SK-N-SH (cell line): ENCODE data around the gene ACOT7. TPM values are rescaled to one million over a fixed set of nuclear protein-coding genes. Genes with fewer than 3 reads are reported as not detected.
A peak's percentile ranks its signal among the peaks of the same experiment; 100 is the strongest.

Source experiments
- CTCF ChIA-PET: fragments of 300-600, 350-600 bp; formaldehyde crosslinking; extraction: SDS; loops from one replicate; lab custom pipeline; 2021; lab: Yijun Ruan, JAX
- POLR2A ChIA-PET: fragments of 350-600 bp; sonication (Branson Sonifier 250); formaldehyde crosslinking; extraction: SDS; loops from one replicate; lab custom pipeline; 2020; ENCODE audit warnings: antibody characterized with exemption, inconsistent platforms; lab: Yijun Ruan, JAX
- DNase-seq: peaks from one replicate; pipeline ENCODE4 v3.0.0; 2012
- H2AFZ ChIP-seq: fragments of 200-600 bp; sonication (generic); 2 replicates; pipeline ENCODE4 v1.8.1; 2016; ENCODE audit warnings: antibody characterized with exemption, mild to moderate bottlenecking, low read depth
- H3F3A ChIP-seq: fragments of 200-600 bp; sonication (generic); replicated peaks from 2 replicates; pipeline ENCODE3; 2016; ENCODE audit warnings: antibody characterized with exemption, mild to moderate bottlenecking; ENCODE audit not compliant: insufficient read depth
- H3K27ac ChIP-seq, 2 experiments: fragments of 200-500 bp in 1 of 2; fragments of 200-600 bp in 1 of 2; sonication (Bioruptor generic) in 1 of 2; sonication (generic), shearing (Covaris generic) in 1 of 2; 2 replicates each; pipeline versions ENCODE4 v1.5.1 to v1.6.1; 2014 to 2016; ENCODE audit warnings: low read depth in 2 of 2, inconsistent platforms in 1 of 2, low read length in 1 of 2, mild to moderate bottlenecking in 1 of 2, mixed read lengths in 1 of 2
- H3K27me3 ChIP-seq: fragments of 200-600 bp; sonication (generic), shearing (Covaris generic); 2 replicates; pipeline ENCODE4 v1.6.1; 2016; ENCODE audit warnings: mixed run types; ENCODE audit not compliant: insufficient read depth
- H3K36me3 ChIP-seq, 2 experiments: fragments of 200-500 bp in 1 of 2; fragments of 200-600 bp in 1 of 2; sonication (Bioruptor generic) in 1 of 2; sonication (generic) in 1 of 2; replicated peaks in 1 of 2; 2 replicates each; pipeline versions ENCODE3 to v1.5.1; 2014 to 2016; ENCODE audit warnings: low read length in 1 of 2, mild to moderate bottlenecking in 1 of 2; ENCODE audit not compliant: insufficient read depth in 2 of 2, control insufficient read depth in 1 of 2
- H3K4me1 ChIP-seq, 2 experiments: fragments of 200-500 bp in 1 of 2; fragments of 200-600 bp in 1 of 2; sonication (Bioruptor generic) in 1 of 2; sonication (generic), shearing (Covaris generic) in 1 of 2; 2 replicates each; pipeline versions ENCODE4 v1.5.1 to v1.6.1; 2014 to 2016; ENCODE audit warnings: low read depth in 1 of 2, low read length in 1 of 2, mixed run types in 1 of 2; ENCODE audit not compliant: insufficient read depth in 2 of 2, control insufficient read depth in 1 of 2
- H3K4me2 ChIP-seq: fragments of 200-600 bp; sonication (generic), shearing (Covaris generic); 2 replicates; pipeline ENCODE4 v1.6.1; 2017; ENCODE audit warnings: mixed run types
- H3K4me3 ChIP-seq, 2 experiments: fragments of 200-500 bp in 1 of 2; fragments of 200-600 bp in 1 of 2; sonication (Bioruptor generic) in 1 of 2; sonication (generic), shearing (Covaris generic) in 1 of 2; 2 replicates each; pipeline versions ENCODE4 v1.5.1 to v1.8.1; 2014 to 2016; ENCODE audit warnings: low read depth in 2 of 2, inconsistent platforms in 1 of 2, low read length in 1 of 2, mild to moderate bottlenecking in 1 of 2, mixed read lengths in 1 of 2, moderate library complexity in 1 of 2
- H3K79me2 ChIP-seq: fragments of 200-600 bp; sonication (generic); 2 replicates; pipeline ENCODE4 v1.8.1; 2017; ENCODE audit warnings: mild to moderate bottlenecking; ENCODE audit not compliant: insufficient read depth
- H3K9ac ChIP-seq: fragments of 200-600 bp; sonication (generic); 2 replicates; pipeline ENCODE4 v1.6.1; 2017; ENCODE audit warnings: mixed run types
- H3K9me2 ChIP-seq: fragments of 200-600 bp; sonication (generic); 2 replicates; pipeline ENCODE4 v1.6.1; 2017; ENCODE audit warnings: mixed run types
- H3K9me3 ChIP-seq: fragments of 200-600 bp; sonication (generic); 2 replicates; pipeline ENCODE4 v1.6.1; 2017; ENCODE audit warnings: mixed run types, mild to moderate bottlenecking, moderate library complexity
- H4K20me1 ChIP-seq: fragments of 200-600 bp; sonication (generic); 2 replicates; pipeline ENCODE4 v1.6.1; 2017; ENCODE audit warnings: mild to moderate bottlenecking, mixed run types; ENCODE audit not compliant: insufficient read depth
- CHD2 ChIP-seq: fragments of 150-350 bp; IDR thresholded peaks from 2 replicates; pipeline ENCODE4 v1.6.1; 2018; ENCODE audit warnings: low read length; ENCODE audit not compliant: partially characterized antibody
- ELF1 ChIP-seq: IDR thresholded peaks from 2 replicates; pipeline ENCODE4 v1.4.0; 2012
- EP300 ChIP-seq, 2 experiments: IDR thresholded peaks; 2 replicates each; pipeline versions ENCODE4 v1.4.0 to v1.6.1; 2012; ENCODE audit warnings: borderline replicate concordance in 1 of 2, low read depth in 1 of 2, low read length in 1 of 2
- EZH2phosphoT487 ChIP-seq: fragments of 200-600 bp; sonication (generic); IDR thresholded peaks from 2 replicates; pipeline ENCODE4 v1.6.1; 2017; ENCODE audit warnings: low read depth, mixed run types, mild to moderate bottlenecking, antibody characterized with exemption, moderate library complexity, borderline replicate concordance
- FOSL2 ChIP-seq: IDR thresholded peaks from 2 replicates; pipeline ENCODE4 v1.4.0; 2012; ENCODE audit warnings: low read depth, mild to moderate bottlenecking, moderate library complexity, borderline replicate concordance
- FOXJ3 ChIP-seq: sonication (generic); formaldehyde crosslinking; IDR thresholded peaks from 2 replicates; pipeline ENCODE4 v1.5.1; 2020; ENCODE audit warnings: mild to moderate bottlenecking, missing genetic modification reagents
- FOXM1 ChIP-seq: IDR thresholded peaks from 2 replicates; pipeline ENCODE4 v1.4.0; 2012; ENCODE audit warnings: low read depth, mild to moderate bottlenecking
- GABPA ChIP-seq: IDR thresholded peaks from 2 replicates; pipeline ENCODE4 v1.4.0; 2012; ENCODE audit warnings: low read depth, mild to moderate bottlenecking
- MEF2A ChIP-seq: IDR thresholded peaks from 2 replicates; pipeline ENCODE4 v1.4.0; 2012; ENCODE audit warnings: low read depth, borderline replicate concordance
- MXI1 ChIP-seq: IDR thresholded peaks from 2 replicates; pipeline ENCODE4 v1.6.1; 2012; ENCODE audit warnings: mild to moderate bottlenecking, low read depth, low read length, improper control_type of control experiment
- NFIC ChIP-seq: IDR thresholded peaks from 2 replicates; pipeline ENCODE4 v1.4.0; 2012; ENCODE audit warnings: borderline replicate concordance
- NRF1 ChIP-seq: IDR thresholded peaks from 2 replicates; pipeline ENCODE4 v1.6.1; 2012; ENCODE audit warnings: low read depth, mild to moderate bottlenecking, low read length
- RAD21 ChIP-seq: IDR thresholded peaks from 2 replicates; pipeline ENCODE4 v1.6.1; 2012; ENCODE audit warnings: mild to moderate bottlenecking, low read length
- RCOR1 ChIP-seq: fragments of 150-350 bp; IDR thresholded peaks from 2 replicates; pipeline ENCODE4 v1.6.1; 2017; ENCODE audit warnings: antibody characterized with exemption, low read length
- RFX5 ChIP-seq: IDR thresholded peaks from 2 replicates; pipeline ENCODE4 v1.6.1; 2012; ENCODE audit warnings: mild to moderate bottlenecking, improper control_type of control experiment, low read length
- RXRA ChIP-seq: IDR thresholded peaks from 2 replicates; pipeline ENCODE4 v1.4.0; 2012; ENCODE audit warnings: low read depth, mild to moderate bottlenecking, borderline replicate concordance
- SMC3 ChIP-seq: IDR thresholded peaks from 2 replicates; pipeline ENCODE4 v1.6.1; 2012; ENCODE audit warnings: low read depth, low read length, improper control_type of control experiment
- TAF1 ChIP-seq: IDR thresholded peaks from 2 replicates; pipeline ENCODE4 v1.6.1; 2012; ENCODE audit warnings: low read depth, mild to moderate bottlenecking, low read length, moderate library complexity, borderline replicate concordance
- YY1 ChIP-seq: IDR thresholded peaks from 2 replicates; pipeline ENCODE4 v1.4.0; 2012; ENCODE audit warnings: low read depth, mild to moderate bottlenecking
- WGBS: methylation state at CpG from one replicate; pipeline ENCODE4 v1.1.6; 2017; ENCODE audit warnings: low lambda C conversion rate; 5-methylcytosine and 5-hydroxymethylcytosine counted together
- polyA plus RNA-seq, 3 experiments: library from polyadenylated mRNA; depleted of rRNA; stranded (reverse); fragments of >200 nt; gene quantifications; 2 replicates each; pipeline ENCODE4 v1.2.3, GENCODE V29; 2012
- TF ChIP-seq, protein P1 (sequence below): fragments of 200-600 bp; sonication (generic); IDR thresholded peaks from 2 replicates; pipeline ENCODE4 v1.6.1; 2017; ENCODE audit warnings: antibody characterized with exemption, mild to moderate bottlenecking, moderate library complexity
- TF ChIP-seq, protein P2 (sequence below): IDR thresholded peaks from 2 replicates; pipeline ENCODE4 v1.4.0; 2012; ENCODE audit warnings: low read depth, borderline replicate concordance
- TF ChIP-seq, protein P3 (sequence below): IDR thresholded peaks from 2 replicates; pipeline ENCODE4; 2012
- TF ChIP-seq, protein P4 (sequence below): fragments of 150-350 bp; IDR thresholded peaks from 2 replicates; pipeline ENCODE4 v1.6.1; 2016; ENCODE audit warnings: mild to moderate bottlenecking, low read depth, low read length
- TF ChIP-seq, protein P5 (sequence below): IDR thresholded peaks from 2 replicates; pipeline ENCODE4 v1.4.0; 2012; ENCODE audit warnings: low read depth, borderline replicate concordance
- TF ChIP-seq, protein P6 (sequence below): fragments of 150-350 bp; IDR thresholded peaks from 2 replicates; pipeline ENCODE4 v1.6.1; 2017; ENCODE audit warnings: antibody characterized with exemption, low read length, low read depth, borderline replicate concordance

Gene ACOT7
- polyA plus RNA-seq, 1 of the 3 experiments (the other 2 are of a cell fraction) = 289 TPM

DNA sequence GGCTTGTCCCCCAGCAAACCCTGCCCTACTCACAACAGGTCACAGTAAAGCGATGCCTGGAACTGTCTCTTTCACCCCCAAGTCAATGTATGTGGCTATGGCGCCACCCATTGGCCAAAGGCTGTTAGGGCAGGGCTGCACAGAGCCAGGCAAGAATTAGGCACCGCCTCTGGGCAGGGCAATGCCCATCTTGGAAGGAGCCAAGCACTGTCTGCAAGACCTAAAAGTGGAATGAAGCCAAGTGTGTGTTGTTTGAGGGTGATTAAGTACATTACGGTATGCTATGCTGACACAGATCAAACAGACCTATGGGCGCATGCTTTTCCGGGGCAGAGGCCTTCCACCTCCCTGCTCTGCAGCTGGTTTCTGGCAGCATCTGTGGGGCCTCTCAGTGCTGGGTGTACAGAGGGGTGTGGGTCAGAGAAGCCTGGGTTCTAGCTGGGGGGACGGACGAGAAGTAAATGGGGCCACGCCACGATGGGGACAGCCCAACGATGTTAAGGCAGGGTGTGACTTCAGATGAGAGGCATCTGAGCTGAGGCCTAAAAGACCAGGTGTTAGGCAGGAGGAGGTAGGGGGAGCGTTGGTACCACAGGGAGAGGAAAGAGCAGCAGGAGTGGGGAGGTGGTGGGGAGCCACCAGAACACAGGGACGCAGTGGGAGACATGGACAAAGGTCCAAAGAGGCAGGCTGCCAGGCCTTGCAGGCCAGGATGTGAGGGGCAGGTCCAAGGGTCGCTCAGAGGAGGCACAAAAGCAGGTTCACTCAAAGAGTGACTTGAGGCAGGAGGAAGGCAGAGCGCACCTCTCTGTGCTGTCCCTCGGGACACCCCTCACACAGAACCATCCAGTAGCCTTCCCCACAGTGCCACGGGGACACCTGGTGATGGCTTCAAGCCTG, 49.8 kb downstream of the ACOT7 start:
- Histone ChIP-seq H3K27ac (no peak overlapping the region), H3K9ac (no peak overlapping the region), H3F3A (no peaks in the 10 kb centered on the region), H3K4me2 (no peak overlapping the region), H3K4me3 (peak overlapping the region in 1 of 2 experiments; percentile 55; a peak in 1 of 4 replicates), H3K27me3 (no peaks in the 10 kb centered on the region), H3K79me2 (peaks cover 3% of the 10 kb centered on the region; the same call in 1 of the 2 replicates), H3K4me1 (no peaks in the 10 kb centered on the region; a peak in 1 of 4 replicates), H3K36me3 (peaks cover 0 to 5% of the 10 kb centered on the region in 2 experiments), H4K20me1 (peaks cover 9% of the 10 kb centered on the region), H2AFZ (no peak overlapping the region), H3K9me2 (no peaks in the 10 kb centered on the region), H3K9me3 (no peaks in the 10 kb centered on the region)
- WGBS = 67% methylated on average over 11 of the region's 17 CpGs
- DNase-seq = peak; percentile 83
- CTCF ChIA-PET = interaction anchor here (0.6 to 19.3 kb wide), 34 partner anchors 8 to 1201 kb away, joined by 3 to 318 read pairs (median 4); partner anchors contain the start of genes HES2 and ICMT
- POLR2A ChIA-PET = interaction anchor here (1.2 kb wide), 1 partner anchor 98 kb away, joined by 3 read pairs; no protein-coding TSS in a partner anchor
- TF ChIP-seq YY1 (no peak), NFIC (no peak), SMC3 (peak; percentile 83), TAF1 (no peak), EZH2phosphoT487 (no peak), ELF1 (no peak), CHD2 (peak; percentile 29), RCOR1 (no peak), RAD21 (peak; percentile 93), EP300 (IDR thresholded peaks at IDR 0.05; ENCODE audit: borderline replicate concordance in 1 of 2, low read depth in 1 of 2, low read length in 1 of 2) (no peak), RXRA (no peak), MXI1 (no peak), FOXM1 (no peak), FOSL2 (no peak), RFX5 (no peak), NRF1 (no peak), MEF2A (no peak), FOXJ3 (CRISPR knock-in tag) (no peak), GABPA (no peak)
- TF ChIP-seq, protein P1, sequence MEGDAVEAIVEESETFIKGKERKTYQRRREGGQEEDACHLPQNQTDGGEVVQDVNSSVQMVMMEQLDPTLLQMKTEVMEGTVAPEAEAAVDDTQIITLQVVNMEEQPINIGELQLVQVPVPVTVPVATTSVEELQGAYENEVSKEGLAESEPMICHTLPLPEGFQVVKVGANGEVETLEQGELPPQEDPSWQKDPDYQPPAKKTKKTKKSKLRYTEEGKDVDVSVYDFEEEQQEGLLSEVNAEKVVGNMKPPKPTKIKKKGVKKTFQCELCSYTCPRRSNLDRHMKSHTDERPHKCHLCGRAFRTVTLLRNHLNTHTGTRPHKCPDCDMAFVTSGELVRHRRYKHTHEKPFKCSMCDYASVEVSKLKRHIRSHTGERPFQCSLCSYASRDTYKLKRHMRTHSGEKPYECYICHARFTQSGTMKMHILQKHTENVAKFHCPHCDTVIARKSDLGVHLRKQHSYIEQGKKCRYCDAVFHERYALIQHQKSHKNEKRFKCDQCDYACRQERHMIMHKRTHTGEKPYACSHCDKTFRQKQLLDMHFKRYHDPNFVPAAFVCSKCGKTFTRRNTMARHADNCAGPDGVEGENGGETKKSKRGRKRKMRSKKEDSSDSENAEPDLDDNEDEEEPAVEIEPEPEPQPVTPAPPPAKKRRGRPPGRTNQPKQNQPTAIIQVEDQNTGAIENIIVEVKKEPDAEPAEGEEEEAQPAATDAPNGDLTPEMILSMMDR = peak; percentile 88
- TF ChIP-seq, protein P2, sequence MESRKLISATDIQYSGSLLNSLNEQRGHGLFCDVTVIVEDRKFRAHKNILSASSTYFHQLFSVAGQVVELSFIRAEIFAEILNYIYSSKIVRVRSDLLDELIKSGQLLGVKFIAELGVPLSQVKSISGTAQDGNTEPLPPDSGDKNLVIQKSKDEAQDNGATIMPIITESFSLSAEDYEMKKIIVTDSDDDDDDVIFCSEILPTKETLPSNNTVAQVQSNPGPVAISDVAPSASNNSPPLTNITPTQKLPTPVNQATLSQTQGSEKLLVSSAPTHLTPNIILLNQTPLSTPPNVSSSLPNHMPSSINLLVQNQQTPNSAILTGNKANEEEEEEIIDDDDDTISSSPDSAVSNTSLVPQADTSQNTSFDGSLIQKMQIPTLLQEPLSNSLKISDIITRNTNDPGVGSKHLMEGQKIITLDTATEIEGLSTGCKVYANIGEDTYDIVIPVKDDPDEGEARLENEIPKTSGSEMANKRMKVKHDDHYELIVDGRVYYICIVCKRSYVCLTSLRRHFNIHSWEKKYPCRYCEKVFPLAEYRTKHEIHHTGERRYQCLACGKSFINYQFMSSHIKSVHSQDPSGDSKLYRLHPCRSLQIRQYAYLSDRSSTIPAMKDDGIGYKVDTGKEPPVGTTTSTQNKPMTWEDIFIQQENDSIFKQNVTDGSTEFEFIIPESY = no peak
- TF ChIP-seq, protein P3, sequence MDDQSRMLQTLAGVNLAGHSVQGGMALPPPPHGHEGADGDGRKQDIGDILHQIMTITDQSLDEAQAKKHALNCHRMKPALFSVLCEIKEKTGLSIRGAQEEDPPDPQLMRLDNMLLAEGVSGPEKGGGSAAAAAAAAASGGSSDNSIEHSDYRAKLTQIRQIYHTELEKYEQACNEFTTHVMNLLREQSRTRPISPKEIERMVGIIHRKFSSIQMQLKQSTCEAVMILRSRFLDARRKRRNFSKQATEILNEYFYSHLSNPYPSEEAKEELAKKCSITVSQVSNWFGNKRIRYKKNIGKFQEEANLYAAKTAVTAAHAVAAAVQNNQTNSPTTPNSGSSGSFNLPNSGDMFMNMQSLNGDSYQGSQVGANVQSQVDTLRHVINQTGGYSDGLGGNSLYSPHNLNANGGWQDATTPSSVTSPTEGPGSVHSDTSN = no peak
- TF ChIP-seq, protein P4, sequence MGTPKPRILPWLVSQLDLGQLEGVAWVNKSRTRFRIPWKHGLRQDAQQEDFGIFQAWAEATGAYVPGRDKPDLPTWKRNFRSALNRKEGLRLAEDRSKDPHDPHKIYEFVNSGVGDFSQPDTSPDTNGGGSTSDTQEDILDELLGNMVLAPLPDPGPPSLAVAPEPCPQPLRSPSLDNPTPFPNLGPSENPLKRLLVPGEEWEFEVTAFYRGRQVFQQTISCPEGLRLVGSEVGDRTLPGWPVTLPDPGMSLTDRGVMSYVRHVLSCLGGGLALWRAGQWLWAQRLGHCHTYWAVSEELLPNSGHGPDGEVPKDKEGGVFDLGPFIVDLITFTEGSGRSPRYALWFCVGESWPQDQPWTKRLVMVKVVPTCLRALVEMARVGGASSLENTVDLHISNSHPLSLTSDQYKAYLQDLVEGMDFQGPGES = no peak
- TF ChIP-seq, protein P5, sequence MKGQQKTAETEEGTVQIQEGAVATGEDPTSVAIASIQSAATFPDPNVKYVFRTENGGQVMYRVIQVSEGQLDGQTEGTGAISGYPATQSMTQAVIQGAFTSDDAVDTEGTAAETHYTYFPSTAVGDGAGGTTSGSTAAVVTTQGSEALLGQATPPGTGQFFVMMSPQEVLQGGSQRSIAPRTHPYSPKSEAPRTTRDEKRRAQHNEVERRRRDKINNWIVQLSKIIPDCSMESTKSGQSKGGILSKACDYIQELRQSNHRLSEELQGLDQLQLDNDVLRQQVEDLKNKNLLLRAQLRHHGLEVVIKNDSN = no peak
- TF ChIP-seq, protein P6, sequence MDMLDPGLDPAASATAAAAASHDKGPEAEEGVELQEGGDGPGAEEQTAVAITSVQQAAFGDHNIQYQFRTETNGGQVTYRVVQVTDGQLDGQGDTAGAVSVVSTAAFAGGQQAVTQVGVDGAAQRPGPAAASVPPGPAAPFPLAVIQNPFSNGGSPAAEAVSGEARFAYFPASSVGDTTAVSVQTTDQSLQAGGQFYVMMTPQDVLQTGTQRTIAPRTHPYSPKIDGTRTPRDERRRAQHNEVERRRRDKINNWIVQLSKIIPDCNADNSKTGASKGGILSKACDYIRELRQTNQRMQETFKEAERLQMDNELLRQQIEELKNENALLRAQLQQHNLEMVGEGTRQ = no peak
